Activated CD8-positive, alpha-beta T cell treated with anti-CD3 and anti-CD28 coated beads, Interleukin-2, amount 10 ng/mL, durations not matched to agents 7 days and 5 days (primary cell): ENCODE measurements around the gene RYR2. TPM values are rescaled to one million over a fixed set of nuclear protein-coding genes. Genes with fewer than 3 reads are reported as not detected.

Experiments
- ATAC-seq: fragments of 150-1000 bp; cut with Tn5 transposase; one replicate; pipeline ENCODE4 v1.10.0; 2021; ENCODE audit warnings: moderate library complexity
- CTCF ChIA-PET: fragments of 350-600 bp; sonication (Branson Sonifier 250); formaldehyde crosslinking; loops from one replicate; lab custom pipeline; 2021; ENCODE audit warnings: antibody characterized with exemption; lab: Charles Lee
- POLR2A ChIA-PET: fragments of 350-600 bp; sonication (Branson Sonifier 250); formaldehyde crosslinking; loops from one replicate; lab custom pipeline; 2021; ENCODE audit warnings: antibody characterized with exemption; lab: Charles Lee
- DNase-seq: peaks from one replicate; pipeline ENCODE4 v3.0.0-alpha.2; 2020
- H3K27ac Mint-ChIP-seq: one replicate; pipeline ENCODE4 v1.8.0; 2021; ENCODE audit warnings: mild to moderate bottlenecking, mixed read lengths
- H3K27me3 Mint-ChIP-seq: one replicate; pipeline ENCODE4 v1.8.0; 2021; ENCODE audit warnings: low read depth, mixed read lengths
- H3K36me3 Mint-ChIP-seq: one replicate; pipeline ENCODE4 v1.8.0; 2021; ENCODE audit warnings: low read depth, mixed read lengths
- H3K4me1 Mint-ChIP-seq: one replicate; pipeline ENCODE4 v1.8.0; 2021; ENCODE audit warnings: low read depth, mixed read lengths
- H3K4me3 Mint-ChIP-seq: one replicate; pipeline ENCODE4 v1.8.0; 2021; ENCODE audit warnings: mild to moderate bottlenecking, mixed read lengths
- H3K9me3 Mint-ChIP-seq: one replicate; pipeline ENCODE4 v1.8.0; 2022; ENCODE audit warnings: mixed read lengths; ENCODE audit not compliant: insufficient read depth
- total RNA-seq, 2 experiments: library from RNA; stranded (reverse); gene quantifications; one replicate each; pipeline ENCODE4 v1.2.3, GENCODE V29; 2021

The RYR2 gene
- total RNA-seq, 2 experiments from 2014 or later, result not detected

DNA sequence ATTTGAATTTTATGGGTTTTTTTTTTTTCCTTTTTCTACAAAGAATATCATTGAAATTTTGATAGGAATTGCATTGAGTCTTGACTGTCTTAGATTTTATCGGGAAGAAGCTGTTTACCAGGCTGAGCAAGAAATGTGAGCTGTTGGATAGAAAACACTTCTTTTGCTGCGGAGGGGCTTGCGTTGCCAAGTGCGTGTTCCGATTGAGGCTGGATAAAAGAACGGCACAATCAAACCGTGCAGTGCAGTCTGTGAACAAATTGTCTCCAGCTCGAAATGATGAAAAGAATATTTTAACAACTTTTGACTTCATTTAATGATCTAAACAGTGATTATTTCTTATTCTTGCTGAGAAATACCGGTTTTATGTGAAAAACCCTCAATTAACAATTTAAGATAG is 149.4 kb downstream of the RYR2 start:
- no peak for ATAC-seq
- Mint-ChIP-seq H3K27ac (no peak overlapping the region), H3K27me3 (no peaks in the 10 kb centered on the region), H3K36me3 (no peaks in the 10 kb centered on the region), H3K4me3 (no peak overlapping the region), H3K4me1 (no peaks in the 10 kb centered on the region), H3K9me3 (no peaks in the 10 kb centered on the region)
- CTCF ChIA-PET, result no interaction called here
- no peak for DNase-seq
- POLR2A ChIA-PET, result no interaction called here

GRCh38 chr1:237197470-237198425 is 155.8 kb downstream of the RYR2 start:
- ChIA-PET POLR2A (no interaction called here), CTCF (no interaction called here)
- Mint-ChIP-seq H3K9me3 (no peaks in the 10 kb centered on the region), H3K4me3 (no peak overlapping the region), H3K27ac (no peak overlapping the region), H3K27me3 (no peaks in the 10 kb centered on the region), H3K4me1 (no peaks in the 10 kb centered on the region), H3K36me3 (no peaks in the 10 kb centered on the region)
- no peak for DNase-seq
- ATAC-seq, result no peak

GRCh38 chr1:237199026-237199425 is 157.0 kb downstream of the RYR2 start:
- no peak overlapping the region for H3K27ac Mint-ChIP-seq
- ChIA-PET CTCF (no interaction called here), POLR2A (no interaction called here)
- H3K27me3 Mint-ChIP-seq, result no peaks in the 10 kb centered on the region
- H3K9me3 Mint-ChIP-seq, result no peaks in the 10 kb centered on the region
- no peak overlapping the region for H3K4me3 Mint-ChIP-seq
- H3K36me3 Mint-ChIP-seq, result no peaks in the 10 kb centered on the region
- DNase-seq (no peak), ATAC-seq (no peak)
- H3K4me1 Mint-ChIP-seq, result no peaks in the 10 kb centered on the region

GRCh38 chr1:237201155-237201554 is 159.2 kb downstream of the RYR2 start:
- Mint-ChIP-seq H3K4me1 (no peaks in the 10 kb centered on the region), H3K9me3 (no peaks in the 10 kb centered on the region), H3K4me3 (no peak overlapping the region), H3K27me3 (no peaks in the 10 kb centered on the region), H3K36me3 (no peaks in the 10 kb centered on the region), H3K27ac (no peak overlapping the region)
- DNase-seq (no peak), ATAC-seq (no peak)
- ChIA-PET CTCF (no interaction called here), POLR2A (no interaction called here)

DNA sequence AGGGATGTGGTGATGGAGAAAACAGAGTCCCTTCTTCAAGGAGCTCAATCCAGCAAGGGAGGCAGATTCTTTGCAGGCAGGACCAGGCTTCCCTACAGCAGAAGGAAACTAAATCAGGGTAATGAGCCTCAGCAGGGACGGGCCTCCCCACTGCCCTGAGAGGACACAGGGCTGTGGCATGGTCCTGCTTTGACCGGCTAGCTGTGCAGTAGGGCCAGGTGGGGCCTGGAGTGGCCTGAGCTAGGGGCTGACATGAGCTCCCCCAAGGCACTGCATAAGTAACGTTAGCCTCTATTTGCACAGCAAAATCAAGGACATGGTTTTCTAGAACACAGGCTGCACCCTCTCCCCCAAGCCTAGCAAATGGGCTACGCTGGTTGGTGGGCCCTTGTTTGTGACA is 162.9 kb downstream of the RYR2 start:
- Mint-ChIP-seq H3K9me3 (no peaks in the 10 kb centered on the region), H3K27me3 (no peaks in the 10 kb centered on the region), H3K4me3 (no peak overlapping the region), H3K4me1 (no peaks in the 10 kb centered on the region), H3K27ac (no peak overlapping the region), H3K36me3 (no peaks in the 10 kb centered on the region)
- no peak for ATAC-seq
- no peak for DNase-seq
- POLR2A ChIA-PET, result no interaction called here
- CTCF ChIA-PET, result no interaction called here

- ChIA-PET POLR2A (no interaction called here), CTCF (no interaction called here)
- Mint-ChIP-seq H3K9me3 (no peaks in the 10 kb centered on the region), H3K27me3 (no peaks in the 10 kb centered on the region), H3K4me1 (no peaks in the 10 kb centered on the region), H3K4me3 (no peak overlapping the region), H3K36me3 (no peaks in the 10 kb centered on the region), H3K27ac (no peak overlapping the region)
- no peak for ATAC-seq
- no peak for DNase-seq
These were observed 163.5 kb downstream of the RYR2 start for GRCh38 chr1:237205400-237206064.

- Mint-ChIP-seq H3K36me3 (no peaks in the 10 kb centered on the region), H3K27ac (no peak overlapping the region), H3K9me3 (no peaks in the 10 kb centered on the region), H3K27me3 (no peaks in the 10 kb centered on the region), H3K4me3 (no peak overlapping the region), H3K4me1 (no peaks in the 10 kb centered on the region)
- POLR2A ChIA-PET, result no interaction called here
- DNase-seq (no peak), ATAC-seq (no peak)
- CTCF ChIA-PET, result no interaction called here
These were observed 164.1 kb downstream of the RYR2 start for GRCh38 chr1:237206065-237206414.

GRCh38 chr1:237211031-237211430 is 169.0 kb downstream of the RYR2 start:
- Mint-ChIP-seq H3K27ac (no peak overlapping the region), H3K36me3 (no peaks in the 10 kb centered on the region), H3K27me3 (no peaks in the 10 kb centered on the region), H3K4me3 (no peak overlapping the region), H3K4me1 (no peaks in the 10 kb centered on the region), H3K9me3 (no peaks in the 10 kb centered on the region)
- POLR2A ChIA-PET, result no interaction called here
- no peak for ATAC-seq
- CTCF ChIA-PET, result no interaction called here
- no peak for DNase-seq

DNA sequence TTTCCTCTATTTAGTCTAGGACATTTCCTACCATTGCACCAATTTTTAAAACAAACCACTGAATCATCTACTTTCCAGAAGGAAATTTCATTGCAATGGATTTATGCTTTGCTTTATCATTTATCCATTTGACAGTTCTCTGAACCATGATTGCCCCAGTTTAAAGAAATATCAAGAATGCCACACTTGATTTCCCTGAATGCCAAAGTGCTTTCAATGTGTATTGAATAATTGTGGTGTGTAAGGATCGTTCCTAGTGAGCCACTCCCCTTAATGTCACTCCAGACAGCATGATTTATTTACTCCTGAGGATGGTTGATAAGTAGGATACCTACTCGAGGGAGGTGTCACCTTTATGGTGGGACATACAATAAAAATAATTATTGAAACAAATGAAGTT is 169.6 kb downstream of the RYR2 start:
- ChIA-PET POLR2A (no interaction called here), CTCF (no interaction called here)
- Mint-ChIP-seq H3K4me3 (no peak overlapping the region), H3K27me3 (no peaks in the 10 kb centered on the region), H3K9me3 (no peaks in the 10 kb centered on the region), H3K36me3 (no peaks in the 10 kb centered on the region), H3K27ac (no peak overlapping the region), H3K4me1 (no peaks in the 10 kb centered on the region)
- no peak for ATAC-seq
- no peak for DNase-seq

GRCh38 chr1:237219751-237220642 is 178.0 kb downstream of the RYR2 start:
- Mint-ChIP-seq H3K27me3 (no peaks in the 10 kb centered on the region), H3K27ac (no peak overlapping the region), H3K9me3 (no peaks in the 10 kb centered on the region), H3K4me3 (no peak overlapping the region), H3K36me3 (no peaks in the 10 kb centered on the region), H3K4me1 (no peaks in the 10 kb centered on the region)
- CTCF ChIA-PET, result no interaction called here
- ATAC-seq, result no peak
- no peak for DNase-seq
- POLR2A ChIA-PET, result no interaction called here

DNA sequence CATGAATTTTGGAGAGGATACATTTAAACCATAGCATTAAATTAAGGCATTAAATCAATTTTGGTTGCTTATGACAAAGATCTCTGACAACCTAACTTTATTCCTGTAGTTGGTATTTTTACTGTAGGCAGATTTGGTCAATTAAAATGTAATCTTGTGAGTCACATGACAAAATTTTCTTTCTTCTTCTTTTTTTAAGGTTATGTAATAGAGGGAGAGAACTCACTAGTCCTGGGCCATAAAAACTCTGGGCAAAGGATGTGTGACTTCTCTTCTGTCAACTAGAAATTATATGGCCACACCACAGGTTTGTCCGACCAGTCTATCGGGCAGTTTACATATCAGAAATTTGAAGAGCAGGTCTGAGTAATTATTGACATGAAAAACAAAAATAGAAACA is 181.4 kb downstream of the RYR2 start:
- H3K9me3 Mint-ChIP-seq, result no peaks in the 10 kb centered on the region
- POLR2A ChIA-PET, result no interaction called here
- no peak overlapping the region for H3K4me3 Mint-ChIP-seq
- H3K27ac Mint-ChIP-seq, result no peak overlapping the region
- H3K4me1 Mint-ChIP-seq, result no peaks in the 10 kb centered on the region
- DNase-seq (no peak), ATAC-seq (no peak)
- CTCF ChIA-PET, result no interaction called here
- no peaks in the 10 kb centered on the region for H3K27me3 Mint-ChIP-seq
- H3K36me3 Mint-ChIP-seq, result no peaks in the 10 kb centered on the region
